ENCODE measurements around the gene ZNF30. TPM values are rescaled to one million over a fixed set of nuclear protein-coding genes. Genes with fewer than 3 reads are reported as not detected.
A peak's percentile ranks its signal among the peaks of the same experiment; 100 is the strongest.

Gene ZNF30
- total RNA-seq, 1 donor from 2014 or later, result 6.9 TPM

DNA sequence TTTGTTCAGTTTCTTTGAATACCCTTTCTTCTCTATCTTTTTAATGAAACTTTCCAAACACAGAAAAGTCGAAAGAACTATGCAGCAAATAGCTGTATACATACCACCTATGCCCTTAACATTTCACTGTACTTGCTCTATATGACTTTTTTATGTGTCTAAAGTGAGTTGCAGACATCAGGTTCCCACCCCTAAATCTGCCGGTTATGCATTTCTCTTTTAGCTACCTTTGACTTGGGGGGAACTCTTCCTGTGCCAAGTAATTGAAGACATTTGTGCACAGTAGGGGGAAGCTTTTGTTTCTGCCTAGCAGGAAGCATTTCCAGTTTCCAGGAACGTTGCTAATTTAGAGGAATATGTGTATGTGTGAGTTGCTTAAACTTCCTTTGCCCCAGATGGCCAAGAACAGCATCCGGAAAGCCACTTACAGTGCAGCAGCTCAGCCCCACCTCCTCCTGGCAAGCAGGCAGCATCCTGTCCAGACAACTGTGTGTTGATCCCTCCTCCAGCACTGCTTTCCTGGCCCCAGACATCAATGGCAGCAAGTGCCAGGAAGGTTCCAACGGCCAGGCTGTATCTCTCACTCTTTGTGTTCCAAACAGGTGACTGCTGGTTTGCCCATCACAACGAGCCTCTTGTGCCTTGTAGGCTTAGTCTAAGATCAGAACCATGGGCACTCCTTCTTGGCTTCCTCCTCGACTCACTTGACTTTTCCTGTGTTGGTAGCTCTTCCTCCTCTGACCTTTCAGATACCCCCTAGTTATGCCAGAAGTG is 58.7 kb downstream of the ZNF30 start:
- Mint-ChIP-seq H3K27me3 (ENCODE audit: unreplicated experiment) (peaks cover 3% of the 10 kb centered on the region), H3K9me3 (ENCODE audit: unreplicated experiment) (peaks cover 4% of the 10 kb centered on the region), H3K36me3 (ENCODE audit: low read depth, unreplicated experiment) (peaks cover 10% of the 10 kb centered on the region), H3K4me1 (ENCODE audit: unreplicated experiment) (peaks cover 20% of the 10 kb centered on the region), H3K27ac (ENCODE audit: unreplicated experiment) (peak overlapping the region; percentile 98), H3K4me3 (ENCODE audit: unreplicated experiment) (peak overlapping the region; percentile 87)
- DNase-seq (ENCODE audit: low spot score), result peak; percentile 58
- TF ChIP-seq, protein P1, sequence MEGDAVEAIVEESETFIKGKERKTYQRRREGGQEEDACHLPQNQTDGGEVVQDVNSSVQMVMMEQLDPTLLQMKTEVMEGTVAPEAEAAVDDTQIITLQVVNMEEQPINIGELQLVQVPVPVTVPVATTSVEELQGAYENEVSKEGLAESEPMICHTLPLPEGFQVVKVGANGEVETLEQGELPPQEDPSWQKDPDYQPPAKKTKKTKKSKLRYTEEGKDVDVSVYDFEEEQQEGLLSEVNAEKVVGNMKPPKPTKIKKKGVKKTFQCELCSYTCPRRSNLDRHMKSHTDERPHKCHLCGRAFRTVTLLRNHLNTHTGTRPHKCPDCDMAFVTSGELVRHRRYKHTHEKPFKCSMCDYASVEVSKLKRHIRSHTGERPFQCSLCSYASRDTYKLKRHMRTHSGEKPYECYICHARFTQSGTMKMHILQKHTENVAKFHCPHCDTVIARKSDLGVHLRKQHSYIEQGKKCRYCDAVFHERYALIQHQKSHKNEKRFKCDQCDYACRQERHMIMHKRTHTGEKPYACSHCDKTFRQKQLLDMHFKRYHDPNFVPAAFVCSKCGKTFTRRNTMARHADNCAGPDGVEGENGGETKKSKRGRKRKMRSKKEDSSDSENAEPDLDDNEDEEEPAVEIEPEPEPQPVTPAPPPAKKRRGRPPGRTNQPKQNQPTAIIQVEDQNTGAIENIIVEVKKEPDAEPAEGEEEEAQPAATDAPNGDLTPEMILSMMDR (IDR thresholded peaks at IDR 0.05; ENCODE audit: unreplicated experiment), result no peak

DNA sequence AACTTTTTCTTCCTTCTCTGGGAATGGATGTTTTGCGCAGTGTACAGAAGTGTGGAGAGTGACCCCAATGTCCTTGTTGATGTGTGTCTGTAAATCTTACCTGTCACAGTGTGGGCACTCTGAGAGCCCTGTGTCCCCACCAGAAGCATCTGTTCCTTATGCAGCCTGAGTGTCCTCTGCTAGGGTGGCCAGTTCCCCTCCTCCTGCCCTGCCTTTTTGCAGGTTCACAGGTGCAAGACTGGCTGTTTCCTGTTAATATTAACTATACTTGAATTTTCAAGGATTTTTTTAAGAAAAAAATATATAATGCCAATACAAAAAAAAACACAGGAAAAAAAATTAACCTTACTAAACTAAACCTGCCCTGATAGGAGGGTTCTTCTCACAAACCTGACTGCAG is 61.4 kb downstream of the ZNF30 start:
- Mint-ChIP-seq H3K4me1 (ENCODE audit: unreplicated experiment) (peaks cover 20% of the 10 kb centered on the region), H3K27ac (ENCODE audit: unreplicated experiment) (no peak overlapping the region), H3K4me3 (ENCODE audit: unreplicated experiment) (no peak overlapping the region), H3K36me3 (ENCODE audit: low read depth, unreplicated experiment) (peaks cover 16% of the 10 kb centered on the region), H3K27me3 (ENCODE audit: unreplicated experiment) (peaks cover 3% of the 10 kb centered on the region), H3K9me3 (ENCODE audit: unreplicated experiment) (peaks cover 4% of the 10 kb centered on the region)
- no peak for DNase-seq (ENCODE audit: low spot score)
- TF ChIP-seq, protein P1 (IDR thresholded peaks at IDR 0.05; ENCODE audit: unreplicated experiment), result no peak

DNA sequence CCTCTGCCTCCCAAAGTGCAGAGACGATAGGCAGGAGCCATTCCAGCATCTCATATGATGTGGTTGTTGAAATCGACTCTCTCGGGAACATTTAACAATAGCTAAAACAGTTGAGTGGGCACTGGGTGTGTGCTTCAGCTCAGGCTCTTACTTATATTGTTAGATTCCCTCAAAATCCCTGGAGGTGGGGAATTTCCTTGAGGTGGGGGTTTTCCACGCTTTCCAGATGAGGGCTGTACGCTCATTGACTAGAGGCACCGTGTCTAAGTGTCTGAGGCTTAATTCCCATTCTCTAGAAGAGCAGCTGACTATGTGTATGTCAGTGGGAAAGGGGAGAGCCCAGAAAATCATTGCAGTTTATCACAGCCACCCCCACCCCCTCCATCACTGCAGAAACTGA is 62.6 kb downstream of the ZNF30 start:
- Mint-ChIP-seq H3K27me3 (ENCODE audit: unreplicated experiment) (peaks cover 3% of the 10 kb centered on the region), H3K9me3 (ENCODE audit: unreplicated experiment) (no peaks in the 10 kb centered on the region), H3K27ac (ENCODE audit: unreplicated experiment) (no peak overlapping the region), H3K36me3 (ENCODE audit: low read depth, unreplicated experiment) (peaks cover 16% of the 10 kb centered on the region), H3K4me3 (ENCODE audit: unreplicated experiment) (no peak overlapping the region), H3K4me1 (ENCODE audit: unreplicated experiment) (peaks cover 23% of the 10 kb centered on the region)
- no peak for DNase-seq (ENCODE audit: low spot score)
- TF ChIP-seq, protein P1 (IDR thresholded peaks at IDR 0.05; ENCODE audit: unreplicated experiment), result no peak

DNA sequence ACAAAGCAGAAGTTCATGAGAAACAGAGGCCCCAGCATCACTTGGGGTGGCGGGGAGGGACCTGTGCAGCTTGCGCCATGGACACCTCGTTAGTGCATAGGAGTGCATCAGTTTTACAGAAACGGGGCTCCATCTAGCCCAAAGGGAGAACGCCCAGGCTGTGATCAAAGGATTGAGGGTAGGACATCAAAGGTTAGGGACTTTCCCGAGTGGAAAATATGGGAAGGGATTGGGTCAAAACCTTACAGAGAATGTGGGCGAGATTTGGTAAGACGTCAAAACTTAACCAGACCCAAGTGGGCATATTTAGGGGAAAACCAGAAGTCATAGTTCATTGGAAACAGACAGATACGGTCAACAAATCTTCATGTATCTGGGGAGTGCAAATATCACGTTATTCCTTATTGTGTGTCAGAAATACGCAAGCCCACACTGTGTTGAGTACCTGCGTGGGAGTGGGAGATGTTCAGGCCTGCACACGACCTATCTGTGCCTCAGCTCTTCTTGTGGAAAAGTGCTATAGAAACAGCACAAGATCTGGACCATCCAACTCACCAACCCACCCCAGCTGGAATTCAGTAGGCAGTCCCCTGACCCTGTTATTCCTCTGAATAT is 64.0 kb downstream of the ZNF30 start:
- no peak for DNase-seq (ENCODE audit: low spot score)
- peaks cover 16% of the 10 kb centered on the region for H3K4me1 Mint-ChIP-seq (ENCODE audit: unreplicated experiment)

More for the DNA sequence above, 64.0 kb downstream of the ZNF30 start:
- H3K9me3 Mint-ChIP-seq (ENCODE audit: unreplicated experiment), result no peaks in the 10 kb centered on the region
- peaks cover 16% of the 10 kb centered on the region for H3K36me3 Mint-ChIP-seq (ENCODE audit: low read depth, unreplicated experiment)
- peaks cover 1% of the 10 kb centered on the region for H3K27me3 Mint-ChIP-seq (ENCODE audit: unreplicated experiment)
- H3K4me3 Mint-ChIP-seq (ENCODE audit: unreplicated experiment), result no peak overlapping the region
- no peak overlapping the region for H3K27ac Mint-ChIP-seq (ENCODE audit: unreplicated experiment)
- TF ChIP-seq, protein P1 (IDR thresholded peaks at IDR 0.05; ENCODE audit: unreplicated experiment), result no peak
